GM19238 (cell line): Measurements from ENCODE around the gene HPS1.

Source experiments
- DNase-seq: peaks from one replicate; pipeline ENCODE4 v3.0.0; 2011; ENCODE audit warnings: low spot score; ENCODE audit not compliant: insufficient read length

The HPS1 gene

DNA sequence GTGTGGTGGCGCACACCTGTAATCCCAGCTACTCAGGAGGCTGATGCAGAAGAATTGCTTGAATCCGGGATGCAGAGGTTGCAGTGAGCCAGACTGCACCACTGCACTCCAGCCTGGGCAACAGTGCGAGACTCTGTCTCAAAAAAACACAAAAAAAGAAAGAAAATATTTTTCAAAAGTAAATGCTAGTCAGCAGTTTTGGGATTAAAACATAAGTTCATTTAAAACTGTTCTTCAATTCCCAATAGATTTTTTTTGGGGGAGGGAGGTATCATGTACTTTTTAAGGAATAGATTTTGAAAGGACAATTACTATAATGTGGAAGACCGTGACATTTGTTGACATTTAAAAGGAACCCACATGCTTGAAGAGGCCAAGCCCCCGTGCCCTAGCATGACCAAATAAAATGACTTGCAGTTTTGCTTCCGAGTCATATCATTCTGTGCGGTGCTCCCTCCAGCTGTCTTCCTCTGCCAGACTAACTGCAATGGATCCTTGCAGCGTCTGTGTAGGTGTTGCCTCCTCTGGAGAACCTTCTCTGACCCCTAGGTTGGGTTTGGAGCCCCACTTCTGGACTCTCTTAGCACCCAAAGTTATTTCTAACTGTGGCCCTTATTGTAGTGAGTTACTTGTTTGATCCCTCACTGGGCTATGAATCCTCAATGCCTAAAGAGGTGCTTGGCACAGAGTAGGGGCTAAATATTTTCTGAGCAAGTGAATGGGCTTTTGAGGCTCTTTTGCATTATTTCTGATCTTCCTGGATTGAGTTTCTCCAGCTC lies 17.4 kb upstream of the HPS1 start:
- no peak for DNase-seq

DNA sequence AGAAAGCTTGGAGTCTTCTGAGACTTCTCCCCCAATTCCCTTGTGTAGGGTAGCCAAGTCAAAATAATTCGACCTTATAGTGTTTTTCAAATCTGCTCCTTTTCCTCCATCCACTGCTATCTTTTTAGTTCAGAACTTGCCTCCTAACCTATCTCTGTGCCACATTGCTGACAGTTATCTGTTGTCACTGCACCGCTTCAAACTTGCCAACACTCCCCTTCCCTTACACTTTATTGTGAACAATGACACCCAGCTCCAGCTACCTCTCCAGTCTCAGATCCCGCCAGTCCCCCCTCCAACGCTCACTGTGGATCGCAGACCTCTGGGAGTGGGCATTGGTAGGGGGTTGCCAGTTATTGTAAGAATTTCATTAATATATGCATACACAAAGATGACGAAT lies 16.3 kb upstream of the HPS1 start:
- DNase-seq = no peak

DNA sequence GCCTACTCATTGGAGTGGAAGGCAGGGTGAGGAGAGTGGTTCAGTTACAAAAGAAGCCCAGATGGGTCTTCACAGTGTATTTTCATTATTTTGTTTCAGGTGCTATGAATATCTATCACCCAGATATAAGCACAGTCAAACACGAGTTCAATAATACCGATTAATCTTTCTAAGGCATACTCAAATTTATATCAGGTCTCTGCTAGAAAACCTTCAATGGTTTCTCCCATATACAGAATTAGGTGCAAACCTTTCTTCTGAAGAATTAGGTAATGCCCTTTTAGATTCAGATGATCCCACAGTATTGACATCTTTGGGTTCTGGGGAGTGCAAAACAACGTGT lies 14.7 kb upstream of the HPS1 start:
- no peak for DNase-seq

DNA sequence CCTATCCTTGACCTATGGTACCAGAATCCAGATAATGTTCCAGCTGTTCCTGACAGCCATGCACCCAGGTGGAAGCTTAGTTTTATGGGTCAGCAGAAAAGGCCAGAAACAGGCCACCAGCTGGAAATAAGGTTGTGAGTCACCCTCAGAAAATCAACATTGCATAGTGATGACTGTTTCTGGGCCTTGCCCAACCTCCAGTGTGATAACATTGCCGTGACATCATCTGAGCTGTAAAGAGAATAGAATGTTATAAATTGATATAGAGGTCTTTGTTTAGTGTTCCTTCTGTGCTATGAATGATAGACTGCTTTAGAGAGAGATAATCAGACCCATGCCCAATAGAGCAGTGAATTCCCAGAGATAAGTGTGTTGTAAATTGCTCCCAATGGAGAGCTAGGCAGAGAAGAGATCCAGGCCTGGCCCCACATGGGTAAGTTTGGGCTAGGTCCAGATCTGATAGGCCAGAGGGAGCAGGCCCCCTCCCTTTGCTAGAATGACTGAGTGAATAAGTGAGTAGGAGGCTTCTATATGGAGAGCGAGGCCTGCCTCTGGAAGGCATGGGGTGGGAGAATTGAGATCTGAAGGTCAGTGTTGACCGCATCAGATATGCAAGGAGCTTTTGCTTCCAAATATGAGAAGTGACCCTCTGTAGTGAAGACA lies 14.2 kb upstream of the HPS1 start:
- no peak for DNase-seq

DNA sequence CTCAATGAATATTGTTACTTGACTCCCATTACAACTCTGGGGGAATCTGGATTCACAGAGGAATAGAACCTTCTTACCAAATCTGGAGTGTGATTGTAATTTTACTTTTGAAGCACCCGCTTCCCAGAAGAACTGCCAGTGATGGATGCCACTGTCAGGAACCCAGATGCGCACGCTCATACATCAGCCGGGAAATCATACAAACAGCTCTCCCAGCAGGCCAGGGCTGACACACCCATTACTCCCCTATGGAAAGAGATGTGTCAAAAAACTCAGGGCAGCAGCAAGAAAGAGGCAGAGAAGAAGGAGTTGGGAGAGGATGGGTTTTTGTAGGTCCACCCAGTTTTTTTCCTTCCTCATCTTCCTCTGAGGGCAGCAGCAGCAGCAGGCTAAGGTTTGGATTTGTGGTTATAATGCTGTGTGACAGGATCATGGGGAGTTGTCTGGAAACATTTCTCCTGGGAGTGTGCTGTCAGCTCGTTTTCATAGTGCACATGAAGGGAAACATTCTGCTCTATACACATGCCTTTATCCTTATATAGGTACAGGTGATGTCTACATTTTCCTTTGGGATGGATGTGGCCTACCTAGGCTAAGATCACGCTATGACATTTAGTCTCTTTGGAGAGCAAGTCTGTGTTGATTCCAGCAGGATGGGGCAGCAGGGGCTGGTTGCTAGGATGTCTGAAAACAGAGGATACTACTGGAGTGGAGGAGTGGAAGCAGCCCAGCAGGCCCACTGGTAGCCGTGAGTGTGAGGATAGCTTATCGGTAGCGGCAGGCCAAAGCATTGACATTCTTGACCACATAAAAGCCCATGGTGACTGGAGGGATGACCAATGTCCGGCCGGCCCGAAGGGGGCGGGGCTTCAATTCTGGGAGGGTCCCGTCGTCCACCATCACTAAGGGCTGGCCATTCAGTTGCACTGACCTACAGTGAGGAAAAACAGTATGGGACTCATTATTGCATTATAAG lies 12.4 kb upstream of the HPS1 start:
- no peak for DNase-seq

DNA sequence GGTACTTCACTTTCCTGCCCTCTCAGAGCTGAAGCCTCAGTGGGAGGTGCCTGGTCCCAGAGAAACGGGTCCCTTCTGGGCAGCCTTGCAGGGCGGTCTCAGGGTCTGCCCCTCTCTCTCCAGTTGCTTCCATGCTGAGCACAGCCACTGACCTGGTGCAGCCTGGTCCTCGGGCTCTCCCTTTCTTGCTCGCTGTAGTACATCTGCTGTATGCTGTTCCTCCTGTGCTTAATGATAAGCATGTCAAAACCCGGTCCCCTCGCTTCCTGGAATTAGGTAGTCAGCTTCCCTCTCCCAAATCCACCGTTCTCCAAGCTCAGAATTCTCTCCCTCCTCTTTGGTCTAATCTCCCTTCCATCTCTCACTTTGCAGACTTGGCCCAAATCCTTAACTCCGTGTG lies 11.0 kb upstream of the HPS1 start:
- no peak for DNase-seq

DNA sequence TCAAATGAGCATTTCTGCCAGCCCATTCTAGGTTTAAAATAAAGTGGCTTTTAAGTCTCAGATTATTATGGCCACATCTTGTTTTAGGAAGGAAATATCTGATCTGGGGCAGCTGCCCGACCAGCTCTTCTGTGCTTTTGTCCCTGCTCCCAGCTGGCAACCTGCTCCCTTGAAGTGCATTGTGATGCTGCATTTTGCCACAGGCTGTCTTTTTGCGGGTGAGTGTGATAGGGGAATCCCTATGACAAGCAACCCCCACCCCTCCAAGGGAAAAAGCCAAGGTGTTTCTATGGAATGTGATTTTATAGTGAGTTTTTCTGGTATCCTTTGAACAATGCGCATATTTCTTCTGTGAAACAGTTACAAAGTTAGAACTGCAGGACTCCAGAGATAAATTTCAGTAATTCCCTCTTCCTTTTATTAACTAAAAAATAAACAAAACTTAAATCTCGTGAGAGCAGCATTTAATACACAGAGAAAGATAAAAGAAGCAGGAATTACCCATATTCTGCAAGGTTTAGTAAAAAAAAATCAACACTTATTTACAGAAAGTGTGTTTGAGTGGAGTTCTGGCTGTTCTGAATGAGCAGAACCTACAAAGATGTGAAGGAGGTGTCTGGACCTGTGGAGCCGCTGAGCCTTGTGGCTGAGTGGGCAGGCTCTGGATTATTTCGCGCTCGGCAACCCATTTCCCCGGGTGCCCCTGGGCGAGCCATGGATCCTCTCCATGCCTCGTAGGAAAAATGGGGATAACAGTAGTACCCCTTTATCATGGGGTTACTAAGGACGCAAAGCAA lies 10.1 kb upstream of the HPS1 start:
- no peak for DNase-seq

DNA sequence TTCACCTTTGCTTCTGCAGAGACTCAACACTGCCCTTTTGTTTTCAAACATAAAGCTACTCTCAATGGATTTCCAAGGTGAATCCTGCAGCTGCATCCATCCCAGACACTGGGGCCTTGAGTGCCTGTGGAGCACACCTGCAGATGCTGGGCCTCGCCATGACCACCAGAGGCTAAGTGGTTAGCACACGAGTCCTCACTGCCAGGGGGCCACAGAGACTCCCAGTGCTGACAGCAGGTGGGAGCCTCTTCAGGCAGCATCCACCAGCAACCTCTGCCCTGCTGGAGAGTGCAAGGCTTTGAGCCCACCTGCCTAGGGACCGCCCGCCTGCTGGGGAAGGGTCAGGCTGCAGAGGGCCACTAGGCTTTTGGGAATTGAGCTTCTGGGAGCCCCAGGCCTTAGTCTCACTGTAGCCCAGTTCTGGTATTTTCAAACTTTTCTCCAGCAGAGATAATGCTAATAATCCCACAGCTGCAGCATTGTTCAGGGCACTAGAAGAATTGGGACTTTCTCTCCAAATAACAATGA lies 9.4 kb upstream of the HPS1 start:
- no peak for DNase-seq

DNA sequence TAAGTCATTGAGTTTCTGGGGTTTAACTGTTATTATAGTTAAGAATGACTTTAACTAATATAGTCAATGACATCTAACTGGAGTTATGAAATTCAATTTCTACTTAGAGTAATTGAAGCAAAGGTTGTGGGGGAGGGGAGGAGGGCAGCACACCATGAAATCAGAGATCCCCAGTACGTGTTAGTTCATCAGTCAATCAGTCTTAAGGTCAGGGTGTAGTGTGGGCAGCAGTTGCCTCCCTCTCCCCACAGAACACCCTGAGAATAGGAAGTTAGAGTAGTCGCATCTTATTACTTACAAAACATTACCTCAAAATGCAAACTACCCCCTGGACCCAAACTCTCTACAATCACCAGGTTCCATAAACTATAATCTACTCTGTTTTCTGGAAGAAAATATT lies 7.0 kb upstream of the HPS1 start:
- no peak for DNase-seq

DNA sequence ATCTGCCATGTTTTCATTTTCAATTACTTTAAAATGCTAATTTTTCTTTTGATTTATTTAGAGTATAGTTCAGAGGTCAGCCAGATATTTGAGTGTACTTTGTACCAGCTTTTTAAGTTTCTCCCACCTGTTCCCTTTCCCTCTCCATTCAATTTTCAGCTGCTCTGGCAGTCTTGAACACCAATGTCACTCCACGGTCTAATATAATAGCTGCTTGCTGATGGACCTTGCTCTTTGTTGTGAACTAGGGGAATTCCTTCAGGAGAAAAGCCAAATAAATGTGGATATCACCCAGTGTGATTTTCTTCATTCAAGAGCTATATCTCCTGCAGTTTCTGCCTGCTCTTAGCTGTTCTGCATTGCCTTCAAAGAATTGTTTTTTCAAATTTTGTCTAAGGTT lies 3.9 kb upstream of the HPS1 start:
- DNase-seq = no peak

DNA sequence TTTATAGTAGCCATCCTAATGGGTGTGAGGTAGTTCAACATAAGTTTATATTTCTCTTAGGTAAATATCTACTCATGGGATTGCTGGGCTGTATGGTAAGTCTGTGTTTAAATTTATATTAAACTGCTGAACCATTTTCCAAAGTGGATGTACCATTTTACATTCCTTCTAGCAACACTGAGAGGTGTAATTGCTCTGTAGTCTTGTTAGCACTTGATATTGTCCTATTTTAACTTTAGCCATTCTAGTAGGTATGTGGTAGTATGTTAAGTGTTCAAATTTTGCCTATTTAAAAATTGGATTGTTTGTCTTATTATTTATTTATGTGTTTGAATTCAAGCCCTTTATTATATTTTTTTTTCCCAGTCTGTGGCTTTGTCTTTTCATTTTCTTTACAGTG lies 2.6 kb upstream of the HPS1 start:
- no peak for DNase-seq

DNA sequence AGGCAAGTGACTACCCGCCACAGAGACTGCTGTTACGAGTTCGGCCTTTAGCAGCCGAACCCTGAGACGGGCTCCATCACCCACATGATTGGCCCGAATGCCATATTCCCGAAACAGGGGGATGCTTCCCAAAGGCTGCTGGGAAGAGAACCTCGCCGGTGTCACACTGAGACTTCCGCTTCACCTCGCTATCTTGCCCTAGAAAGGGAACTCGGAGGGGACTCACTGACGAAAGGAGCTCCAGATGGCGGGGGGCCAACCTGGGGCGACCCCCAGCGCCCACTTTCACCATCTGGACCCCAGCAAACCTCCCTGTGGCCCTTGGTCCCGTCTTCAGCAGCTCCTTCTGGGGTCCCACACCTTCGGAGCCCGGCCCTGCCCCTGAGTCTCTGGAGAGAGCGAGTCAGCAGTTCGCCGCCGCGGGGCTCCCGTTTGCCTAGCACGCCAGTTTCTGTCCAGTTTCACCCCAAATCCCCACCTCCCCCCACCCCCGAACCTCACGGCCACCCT lies 529 bp downstream of the HPS1 start:
- peak; percentile 26 for DNase-seq

DNA sequence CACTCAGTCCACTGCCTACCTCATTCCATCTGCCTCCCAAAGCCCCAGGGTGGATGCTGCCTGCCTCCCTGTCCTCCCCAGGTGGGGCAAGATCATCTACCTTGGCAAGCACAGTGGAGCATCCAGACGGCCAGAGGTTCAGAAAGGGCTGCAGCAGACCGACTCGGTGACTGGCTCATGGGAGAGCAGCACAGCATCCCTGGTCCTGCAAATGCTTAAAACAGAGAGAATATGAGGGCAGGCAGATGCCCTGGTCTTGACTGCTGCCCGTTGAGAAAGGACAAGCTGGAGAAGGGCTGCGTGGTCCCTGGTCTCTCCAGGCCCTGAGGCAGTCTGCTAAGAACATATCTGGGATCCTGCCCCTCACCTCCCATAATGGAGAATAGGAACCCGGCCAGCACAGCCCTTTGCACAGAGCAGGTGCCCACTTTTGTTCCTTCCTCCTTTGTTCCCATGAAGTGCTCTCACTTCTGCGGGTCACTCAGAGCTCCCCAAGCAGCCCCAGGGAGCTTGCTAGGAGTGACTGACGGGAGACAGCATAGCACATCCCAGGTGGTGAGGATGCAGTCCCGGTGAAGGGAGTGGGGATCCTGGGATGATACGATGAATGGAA lies 1.4 kb downstream of the HPS1 start:
- DNase-seq = no peak

DNA sequence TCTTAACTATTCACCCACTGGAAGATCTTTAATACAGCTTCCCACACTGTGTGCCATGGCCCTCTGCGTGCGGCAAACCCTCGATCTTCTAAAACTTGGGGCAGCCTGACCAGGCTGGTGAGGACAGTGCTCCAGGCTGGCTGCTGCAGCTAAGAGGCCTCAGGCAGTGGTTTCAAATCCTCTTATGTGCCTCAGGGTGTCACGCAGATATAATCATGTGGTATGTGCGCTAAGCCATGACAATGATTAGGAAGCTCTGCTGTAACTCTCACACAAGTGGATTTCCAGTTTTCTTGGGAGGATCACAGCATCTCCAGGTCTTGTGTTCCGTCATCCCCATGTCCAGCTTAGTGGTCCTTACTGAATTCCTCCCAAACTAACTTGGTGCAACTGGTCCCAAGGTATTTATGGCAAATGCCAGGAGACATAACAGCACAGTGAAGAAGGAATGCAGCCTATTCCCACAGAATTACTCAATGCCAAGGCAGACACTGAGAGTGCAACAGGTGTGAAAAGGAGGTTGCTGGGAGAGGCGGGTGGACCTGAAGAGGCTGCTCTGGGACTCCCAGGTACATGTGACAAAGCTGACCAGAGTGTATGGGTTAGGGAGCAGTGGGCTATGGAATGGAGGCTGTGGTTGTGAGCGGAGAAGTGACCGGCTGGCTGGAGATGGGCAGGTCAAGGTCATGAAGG lies 2.3 kb downstream of the HPS1 start:
- DNase-seq = no peak

DNA sequence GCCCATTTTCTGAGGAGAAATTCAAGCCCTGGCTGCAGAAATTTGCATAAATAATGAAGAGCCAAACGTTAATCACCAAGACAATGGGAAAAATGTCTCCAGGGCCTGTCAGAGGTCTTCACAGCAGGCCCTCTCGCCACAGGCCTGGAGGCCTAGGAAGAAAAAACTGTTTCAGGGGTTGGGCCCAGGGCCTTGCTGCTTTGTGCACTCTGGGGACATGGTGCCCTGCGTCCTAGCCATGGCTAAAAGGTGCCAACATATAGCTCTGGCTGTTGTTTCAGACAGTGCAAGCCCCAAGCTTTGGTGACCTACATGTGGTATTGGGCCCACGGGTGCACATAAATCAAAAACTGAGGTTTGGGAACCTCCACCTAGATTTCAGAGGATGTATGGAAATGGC lies 8.0 kb downstream of the HPS1 start:
- DNase-seq = no peak

DNA sequence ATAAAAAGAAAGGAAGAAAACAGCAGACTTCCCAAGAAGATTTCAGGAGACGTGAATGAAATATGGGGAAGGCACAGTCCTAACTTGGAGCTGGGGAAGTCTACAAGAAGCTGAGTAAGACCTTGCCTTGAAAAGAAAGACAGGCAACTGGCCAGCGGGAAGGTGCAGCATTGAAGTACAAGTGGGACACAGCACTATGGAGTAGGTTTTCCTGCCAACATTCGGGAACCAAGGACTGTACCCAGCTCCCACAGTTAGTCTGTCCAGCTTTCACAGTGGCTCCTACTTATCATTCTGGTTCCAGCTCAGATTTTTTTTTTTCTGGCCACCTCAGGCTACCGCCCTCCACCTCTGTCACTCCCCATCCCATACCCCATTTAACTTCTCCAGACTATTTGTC lies 10.0 kb downstream of the HPS1 start:
- no peak for DNase-seq

DNA sequence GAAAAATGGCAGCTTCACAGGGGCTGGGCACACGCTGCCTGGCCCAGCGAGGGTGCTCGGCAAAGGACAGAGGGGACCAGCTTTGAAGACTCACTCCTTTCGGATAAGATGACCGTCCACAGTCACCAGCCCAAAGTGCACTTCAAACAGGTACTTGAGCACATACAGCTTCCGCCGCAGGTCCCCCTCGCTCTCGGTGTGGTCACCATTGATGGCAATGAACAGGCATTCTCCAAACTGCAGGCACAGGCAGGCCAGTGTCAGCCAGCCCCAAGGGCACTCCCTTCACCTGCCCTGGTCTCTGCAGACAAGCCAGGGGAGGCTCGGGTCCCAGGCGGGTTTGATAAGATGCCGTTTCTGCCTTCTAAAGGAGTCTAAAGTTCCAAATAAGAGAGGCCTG lies 11.6 kb downstream of the HPS1 start:
- DNase-seq = no peak

DNA sequence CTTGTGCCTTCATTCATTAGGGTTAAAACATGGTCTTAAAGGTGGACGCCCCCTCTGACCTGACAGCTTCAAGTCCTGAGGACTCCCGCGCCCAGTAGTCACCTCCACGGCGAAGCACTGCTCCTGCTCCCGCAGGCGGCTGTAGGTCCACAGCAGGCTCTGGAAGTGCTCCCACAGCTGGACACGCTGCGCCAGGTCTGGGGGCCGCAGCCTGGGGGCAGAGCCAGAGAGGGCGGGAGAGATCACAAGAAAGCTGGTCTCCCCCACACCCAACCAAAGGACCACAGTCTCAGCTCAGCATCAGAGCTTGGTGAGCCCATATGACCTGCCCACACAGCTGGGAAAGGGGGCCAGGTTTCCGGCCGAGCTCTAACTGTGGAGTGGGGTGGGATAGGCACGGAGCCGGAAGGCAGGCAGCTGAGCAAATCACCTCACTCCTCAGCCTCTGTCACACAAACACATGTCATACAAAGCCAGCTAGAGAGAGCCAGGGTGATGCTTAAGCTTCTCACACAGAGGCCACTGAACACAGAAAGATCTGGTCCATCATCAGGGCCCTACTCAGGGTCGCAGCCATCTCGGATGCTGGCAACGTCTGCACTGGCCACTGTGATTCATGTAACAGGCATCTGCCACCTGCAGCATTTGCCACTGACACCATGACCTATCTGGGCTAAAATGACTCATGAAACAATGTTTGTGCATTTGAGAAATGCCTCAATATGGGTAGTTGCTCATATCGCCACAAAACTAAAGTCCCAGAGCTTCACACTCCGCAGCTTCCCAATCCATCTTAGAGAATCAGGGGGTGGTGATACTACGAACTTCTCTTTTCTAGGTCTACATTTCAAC lies 12.6 kb downstream of the HPS1 start:
- DNase-seq = no peak

DNA sequence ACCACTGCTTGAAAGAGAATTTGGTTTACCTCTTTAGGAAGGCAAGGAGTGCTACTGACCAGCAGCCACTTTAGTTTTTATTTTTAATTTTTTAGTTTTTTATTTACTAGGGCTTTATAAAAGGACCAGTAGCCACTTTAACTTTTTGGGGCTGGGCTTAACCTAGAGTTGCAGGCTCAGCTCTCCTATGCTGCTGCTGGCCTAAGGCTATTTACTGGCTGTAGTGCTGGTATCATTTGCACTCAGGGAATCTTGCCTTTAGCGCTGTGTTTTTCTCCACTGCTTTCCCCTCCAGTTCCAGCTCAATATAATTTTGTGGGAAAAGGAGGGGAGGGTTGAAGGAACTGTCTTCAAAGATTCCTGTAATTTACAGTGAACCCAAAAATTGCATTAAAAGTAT lies 13.4 kb downstream of the HPS1 start:
- DNase-seq = no peak
